COLO829 (cell line): ENCODE results near the gene CRIP2.

Experiments used
- DNase-seq: peaks from one replicate; pipeline ENCODE4 v3.0.0; 2012; ENCODE audit warnings: low spot score

The CRIP2 gene

GRCh38 chr14:105461903-105462302, 12.7 kb upstream of the CRIP2 start:
- no peak for DNase-seq

GRCh38 chr14:105464501-105464900, 10.1 kb upstream of the CRIP2 start:
- DNase-seq = no peak

GRCh38 chr14:105465209-105466031, 9.2 kb upstream of the CRIP2 start:
- no peak for DNase-seq

GRCh38 chr14:105466531-105467248, 7.9 kb upstream of the CRIP2 start:
- DNase-seq = no peak

GRCh38 chr14:105467249-105467941, 7.2 kb upstream of the CRIP2 start:
- no peak for DNase-seq

GRCh38 chr14:105467942-105468471, 6.6 kb upstream of the CRIP2 start:
- DNase-seq = no peak

- no peak for DNase-seq
Measured at GRCh38 chr14:105468621-105469241, 5.9 kb upstream of the CRIP2 start.

- no peak for DNase-seq
Measured at GRCh38 chr14:105469456-105470349, 4.9 kb upstream of the CRIP2 start.

- no peak for DNase-seq
Measured at GRCh38 chr14:105470350-105471296, 4.0 kb upstream of the CRIP2 start.

- DNase-seq = no peak
Measured at GRCh38 chr14:105471297-105471821, 3.3 kb upstream of the CRIP2 start.

- DNase-seq = no peak
Measured at GRCh38 chr14:105471823-105472485, 2.7 kb upstream of the CRIP2 start.

GRCh38 chr14:105472486-105472991, 2.1 kb upstream of the CRIP2 start:
- no peak for DNase-seq

GRCh38 chr14:105473033-105473676, 1.5 kb upstream of the CRIP2 start:
- DNase-seq = no peak

- peak; percentile 74 for DNase-seq
Measured at GRCh38 chr14:105473677-105474482, 741 bp upstream of the CRIP2 start.

- DNase-seq = peak; percentile 51
Measured at GRCh38 chr14:105475269-105476096, 862 bp downstream of the CRIP2 start.

- peak; percentile 62 for DNase-seq
Measured at GRCh38 chr14:105476097-105476830, 1.6 kb downstream of the CRIP2 start.
